GM13976 (cell line): Measurements from ENCODE around the gene EXOSC1.
"Not testable (repeated sequence)": the region's sequence is repeated elsewhere in the genome, so short reads cannot be mapped to it uniquely, and the experiment has no call there.

Experiments used
- DNase-seq: peaks from one replicate; pipeline ENCODE4 v3.0.0; 2012; ENCODE audit warnings: low spot score
- CTCF ChIP-seq: IDR thresholded peaks from 2 replicates; pipeline ENCODE4 v1.5.1; 2012; ENCODE audit warnings: borderline replicate concordance, mild to moderate bottlenecking; ENCODE audit not compliant: insufficient read depth; ENCODE audit errors: extremely low read depth, missing control alignments, control extremely low read depth
- in situ Hi-C: fragments of 300-500 bp; cut with MboI; formaldehyde crosslinking; loops from one replicate; pipeline ENCODE4 v1.12.0; 2022; ENCODE audit warnings: low sequenced_read_pairs, mixed read lengths, inconsistent platforms; ENCODE audit not compliant: unreplicated experiment

The EXOSC1 gene

GRCh38 chr10:97483506-97483905 lies 37.7 kb upstream of the EXOSC1 start:
- no peak for TF ChIP-seq CTCF
- in situ Hi-C loops, result no loop called here

GRCh38 chr10:97482381-97482780 lies 36.6 kb upstream of the EXOSC1 start:
- DNase-seq, result no peak
- TF ChIP-seq CTCF, result no peak
- in situ Hi-C loops, result no loop called here

More at GRCh38 chr10:97483506-97483905, 37.7 kb upstream of the EXOSC1 start:
- DNase-seq, result no peak

DNA sequence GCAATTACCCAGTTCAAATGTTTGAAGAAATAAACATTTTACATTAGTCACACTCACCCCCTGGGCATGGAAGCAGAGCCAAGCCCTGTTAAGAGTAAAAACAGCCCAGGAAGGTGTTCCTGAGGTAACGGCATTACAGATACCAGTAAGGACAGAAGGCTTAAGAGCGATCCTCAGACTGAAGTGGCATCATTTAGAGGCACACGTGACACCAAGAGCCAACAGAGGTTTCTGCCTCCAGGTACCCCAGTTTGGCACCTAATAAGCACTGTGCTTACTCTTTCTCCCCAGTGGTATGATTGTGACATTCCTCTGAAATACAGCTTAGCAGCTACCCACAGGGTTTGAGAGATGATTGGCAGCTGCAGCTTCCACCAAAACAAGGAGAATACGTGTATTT lies 35.3 kb upstream of the EXOSC1 start:
- no peak for DNase-seq
- in situ Hi-C loops, result no loop called here
- TF ChIP-seq CTCF, result no peak

DNA sequence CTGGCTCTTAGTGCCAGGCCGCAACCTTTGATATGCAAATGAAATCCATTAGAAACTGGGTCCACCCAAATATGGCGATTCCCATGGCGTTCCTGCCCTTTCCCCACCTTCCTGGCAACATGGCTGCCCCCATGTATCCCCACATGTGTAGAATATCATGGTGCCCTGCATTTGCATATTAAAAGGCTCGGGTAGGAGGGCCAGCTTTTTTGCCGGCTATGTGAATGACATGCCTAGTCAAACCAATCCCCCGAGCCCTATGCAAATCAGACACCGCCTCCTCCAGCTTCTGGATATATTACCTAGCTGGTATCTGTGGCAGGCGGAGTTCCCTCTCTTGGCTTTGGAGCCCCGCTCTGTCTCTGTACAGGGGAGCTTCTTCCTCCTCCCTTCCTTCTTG lies 34.1 kb upstream of the EXOSC1 start:
- TF ChIP-seq CTCF, result no peak
- DNase-seq, result no peak
- in situ Hi-C loops, result no loop called here

DNA sequence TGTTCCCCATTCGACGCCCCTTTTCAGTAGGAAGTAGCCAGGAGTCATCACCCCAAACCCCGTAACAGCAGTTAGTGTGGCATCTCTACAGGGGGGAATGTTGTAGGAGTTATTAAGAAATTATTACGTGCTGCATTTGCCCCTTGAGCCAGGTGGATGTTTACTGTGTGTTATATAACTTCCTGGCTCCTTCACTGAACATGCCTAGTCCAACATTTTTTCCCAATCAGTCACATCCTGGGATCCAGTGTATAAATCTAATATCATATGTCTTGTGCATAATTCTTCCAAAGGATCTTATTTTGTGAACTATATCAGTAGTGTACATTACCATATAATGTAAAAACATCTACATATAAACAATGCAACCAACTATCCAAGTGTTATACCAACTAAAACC lies 33.6 kb upstream of the EXOSC1 start:
- DNase-seq, in situ Hi-C loops: not testable (repeated sequence)

DNA sequence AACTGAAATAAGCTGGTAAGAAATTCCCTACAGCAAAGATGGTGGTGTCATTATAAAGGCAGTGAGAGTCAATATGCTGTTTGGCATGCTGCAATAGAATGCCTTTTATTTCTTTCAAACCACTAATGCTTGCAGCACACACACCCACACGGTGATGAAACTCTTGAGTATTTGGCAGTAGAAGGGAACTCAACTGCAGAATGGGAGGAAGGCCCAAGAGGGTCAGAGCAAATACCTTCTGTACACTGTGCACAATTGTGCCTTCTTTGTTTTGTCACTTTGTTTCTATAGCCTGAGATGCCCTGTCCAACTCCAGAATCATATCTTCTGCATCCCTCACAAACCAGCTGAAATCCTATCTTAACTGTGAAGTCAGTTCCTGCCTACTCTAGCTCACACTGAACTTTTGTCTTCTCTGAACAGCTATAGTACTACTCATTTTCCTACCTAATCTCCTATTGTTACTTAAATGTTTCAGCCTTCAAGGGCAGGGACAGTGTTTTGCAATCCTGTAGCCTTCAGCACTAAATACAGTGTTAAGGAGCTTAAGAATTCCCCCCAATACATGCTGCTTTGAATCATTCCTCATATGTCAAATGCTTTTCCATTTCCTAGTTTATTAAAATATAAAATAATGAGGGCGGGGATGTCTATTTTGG lies 30.3 kb upstream of the EXOSC1 start:
- DNase-seq, result no peak
- no peak for TF ChIP-seq CTCF
- in situ Hi-C loops, result no loop called here

GRCh38 chr10:97474918-97475317 lies 29.1 kb upstream of the EXOSC1 start:
- in situ Hi-C loops, result no loop called here
- no peak for DNase-seq
- no peak for TF ChIP-seq CTCF

DNA sequence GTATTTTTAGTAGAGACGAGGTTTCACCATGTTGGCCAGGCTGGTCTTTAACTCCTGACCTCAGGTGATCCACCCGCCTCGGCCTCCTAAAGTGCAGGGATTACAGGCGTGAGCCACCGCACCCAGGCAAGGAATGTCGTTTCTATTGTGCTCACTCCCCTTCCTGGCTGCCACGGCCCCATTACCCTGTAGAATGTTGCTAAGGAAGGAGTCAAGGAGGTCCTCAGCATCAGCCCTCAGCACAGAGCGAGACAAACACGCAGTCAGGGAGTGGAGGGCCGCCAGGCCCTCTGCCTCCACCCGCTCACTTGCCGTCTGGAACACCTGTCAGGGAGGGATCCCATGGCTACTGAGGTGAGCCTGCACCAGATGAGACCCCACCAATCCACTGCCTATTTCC lies 23.0 kb upstream of the EXOSC1 start:
- DNase-seq, in situ Hi-C loops: not testable (repeated sequence)
